PFSK-1 (cell line): ENCODE results near the gene COL24A1.

Experiments used
- POLR2AphosphoS5 ChIP-seq: IDR thresholded peaks from 2 replicates; pipeline ENCODE4 v1.6.1; 2012; ENCODE audit warnings: low read depth, mild to moderate bottlenecking, control low read depth, low read length, moderate library complexity
- TAF1 ChIP-seq: IDR thresholded peaks from 2 replicates; pipeline ENCODE4 v1.6.1; 2012; ENCODE audit warnings: low read length, control low read depth, borderline replicate concordance; ENCODE audit not compliant: insufficient read depth
- TF ChIP-seq, protein P1 (sequence below), 2 experiments: IDR thresholded peaks; 2 replicates each; pipeline versions ENCODE4 v1.6.1 to v1.8.0; 2011 to 2012; ENCODE audit warnings: low read depth in 2 of 2, low read length in 2 of 2, control low read depth in 1 of 2, inconsistent platforms in 1 of 2, mild to moderate bottlenecking in 1 of 2, moderate library complexity in 1 of 2; ENCODE audit not compliant: insufficient read depth in 1 of 2

GRCh38 chr1:86110451-86111129, 46.0 kb downstream of the COL24A1 start:
- TF ChIP-seq TAF1: no peak
- TF ChIP-seq, protein P1, sequence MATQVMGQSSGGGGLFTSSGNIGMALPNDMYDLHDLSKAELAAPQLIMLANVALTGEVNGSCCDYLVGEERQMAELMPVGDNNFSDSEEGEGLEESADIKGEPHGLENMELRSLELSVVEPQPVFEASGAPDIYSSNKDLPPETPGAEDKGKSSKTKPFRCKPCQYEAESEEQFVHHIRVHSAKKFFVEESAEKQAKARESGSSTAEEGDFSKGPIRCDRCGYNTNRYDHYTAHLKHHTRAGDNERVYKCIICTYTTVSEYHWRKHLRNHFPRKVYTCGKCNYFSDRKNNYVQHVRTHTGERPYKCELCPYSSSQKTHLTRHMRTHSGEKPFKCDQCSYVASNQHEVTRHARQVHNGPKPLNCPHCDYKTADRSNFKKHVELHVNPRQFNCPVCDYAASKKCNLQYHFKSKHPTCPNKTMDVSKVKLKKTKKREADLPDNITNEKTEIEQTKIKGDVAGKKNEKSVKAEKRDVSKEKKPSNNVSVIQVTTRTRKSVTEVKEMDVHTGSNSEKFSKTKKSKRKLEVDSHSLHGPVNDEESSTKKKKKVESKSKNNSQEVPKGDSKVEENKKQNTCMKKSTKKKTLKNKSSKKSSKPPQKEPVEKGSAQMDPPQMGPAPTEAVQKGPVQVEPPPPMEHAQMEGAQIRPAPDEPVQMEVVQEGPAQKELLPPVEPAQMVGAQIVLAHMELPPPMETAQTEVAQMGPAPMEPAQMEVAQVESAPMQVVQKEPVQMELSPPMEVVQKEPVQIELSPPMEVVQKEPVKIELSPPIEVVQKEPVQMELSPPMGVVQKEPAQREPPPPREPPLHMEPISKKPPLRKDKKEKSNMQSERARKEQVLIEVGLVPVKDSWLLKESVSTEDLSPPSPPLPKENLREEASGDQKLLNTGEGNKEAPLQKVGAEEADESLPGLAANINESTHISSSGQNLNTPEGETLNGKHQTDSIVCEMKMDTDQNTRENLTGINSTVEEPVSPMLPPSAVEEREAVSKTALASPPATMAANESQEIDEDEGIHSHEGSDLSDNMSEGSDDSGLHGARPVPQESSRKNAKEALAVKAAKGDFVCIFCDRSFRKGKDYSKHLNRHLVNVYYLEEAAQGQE (IDR thresholded peaks at IDR 0.05; ENCODE audit: insufficient read depth in 1 of 2, low read depth in 2 of 2, low read length in 2 of 2): no peak
- TF ChIP-seq POLR2AphosphoS5: no peak
